HG03095 (cell line): ENCODE measurements around the gene ALKBH7.
"Not testable (repeated sequence)": the region's sequence is repeated elsewhere in the genome, so short reads cannot be mapped to it uniquely, and the experiment has no call there.

Source experiments
- ATAC-seq: cut with Tn5 transposase; IDR thresholded peaks from one replicate; pipeline ENCODE4 v1.9.1; 2021; ENCODE audit warnings: moderate library complexity; ENCODE audit not compliant: unreplicated experiment

The ALKBH7 gene, protein sequence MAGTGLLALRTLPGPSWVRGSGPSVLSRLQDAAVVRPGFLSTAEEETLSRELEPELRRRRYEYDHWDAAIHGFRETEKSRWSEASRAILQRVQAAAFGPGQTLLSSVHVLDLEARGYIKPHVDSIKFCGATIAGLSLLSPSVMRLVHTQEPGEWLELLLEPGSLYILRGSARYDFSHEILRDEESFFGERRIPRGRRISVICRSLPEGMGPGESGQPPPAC

DNA sequence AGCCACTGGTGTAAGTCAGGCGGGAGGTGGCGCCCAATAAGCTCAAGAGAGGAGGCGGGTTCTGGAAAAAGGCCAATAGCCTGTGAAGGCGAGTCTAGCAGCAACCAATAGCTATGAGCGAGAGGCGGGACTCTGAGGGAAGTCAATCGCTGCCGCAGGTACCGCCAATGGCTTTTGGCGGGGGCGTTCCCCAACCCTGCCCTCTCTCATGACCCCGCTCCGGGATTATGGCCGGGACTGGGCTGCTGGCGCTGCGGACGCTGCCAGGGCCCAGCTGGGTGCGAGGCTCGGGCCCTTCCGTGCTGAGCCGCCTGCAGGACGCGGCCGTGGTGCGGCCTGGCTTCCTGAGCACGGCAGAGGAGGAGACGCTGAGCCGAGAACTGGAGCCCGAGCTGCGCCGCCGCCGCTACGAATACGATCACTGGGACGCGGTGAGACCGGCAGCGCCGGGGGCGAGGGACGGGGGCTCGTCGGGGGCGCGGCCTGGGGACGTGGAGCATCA is at the start of gene ALKBH7:
TSS of gene ALKBH7 (plus strand) at position 201 of the 502 bp plus-strand sequence. CDS start at position 228, 27 bp downstream.
- ATAC-seq = peak; percentile 65

DNA sequence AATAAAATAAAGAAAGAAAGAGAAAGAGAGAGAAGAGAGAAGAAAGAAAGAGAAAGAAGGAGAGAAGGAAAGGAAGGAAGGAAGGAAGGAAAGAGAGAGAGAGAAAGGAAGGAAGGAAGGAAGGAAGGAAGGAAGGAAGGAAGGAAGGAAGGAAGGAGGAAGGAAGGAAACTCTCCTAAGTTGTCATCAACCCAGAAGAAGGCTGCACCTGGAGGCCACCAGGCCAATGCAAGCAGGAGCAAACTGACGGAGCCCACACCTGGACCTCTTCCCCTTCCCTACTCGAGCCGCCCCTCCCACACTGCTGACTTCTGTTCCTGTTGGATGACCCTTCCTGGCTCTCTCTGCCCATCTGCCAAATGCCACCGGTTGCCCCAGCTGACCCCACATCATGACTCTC is 47.8 kb upstream of the ALKBH7 start:
- ATAC-seq = no peak

DNA sequence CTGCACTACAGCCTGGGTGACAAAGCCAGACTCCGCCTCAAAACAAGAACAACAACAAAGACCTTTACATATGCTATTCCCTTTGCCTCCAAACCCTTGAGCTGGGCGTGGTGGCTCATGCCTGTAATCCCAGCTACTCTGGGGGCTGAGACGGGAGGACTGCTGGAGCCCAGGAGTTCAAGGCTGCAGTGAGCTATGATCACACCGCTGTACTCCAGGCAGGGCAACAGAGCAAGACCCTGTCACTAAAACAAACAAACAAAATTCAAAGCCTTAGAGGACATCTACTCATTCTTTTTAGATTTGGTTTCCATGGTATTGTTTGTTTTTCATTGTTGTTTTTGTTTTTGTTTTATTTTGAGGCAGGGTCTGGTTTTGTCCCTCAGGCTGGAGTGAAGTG is 47.0 kb upstream of the ALKBH7 start:
- no peak for ATAC-seq

DNA sequence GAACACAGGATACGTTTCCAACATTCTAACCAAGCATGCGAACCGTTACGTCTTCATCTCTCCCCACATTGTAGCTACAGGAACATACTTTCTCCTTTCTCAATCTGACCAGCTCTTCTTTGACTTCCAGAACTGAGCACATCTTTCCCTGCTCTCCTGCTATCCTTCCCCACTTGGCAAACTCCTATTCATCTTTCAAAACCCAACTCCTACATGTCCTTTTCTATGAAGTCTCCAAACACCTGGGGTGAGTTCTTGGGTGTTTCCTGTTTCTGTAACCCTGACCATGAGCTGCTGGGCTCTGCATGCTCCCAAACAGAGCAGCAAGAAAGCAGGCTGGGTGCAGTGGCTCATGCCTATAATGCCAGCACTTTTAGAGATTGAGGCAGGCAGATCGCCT is 45.8 kb upstream of the ALKBH7 start:
- ATAC-seq = no peak

DNA sequence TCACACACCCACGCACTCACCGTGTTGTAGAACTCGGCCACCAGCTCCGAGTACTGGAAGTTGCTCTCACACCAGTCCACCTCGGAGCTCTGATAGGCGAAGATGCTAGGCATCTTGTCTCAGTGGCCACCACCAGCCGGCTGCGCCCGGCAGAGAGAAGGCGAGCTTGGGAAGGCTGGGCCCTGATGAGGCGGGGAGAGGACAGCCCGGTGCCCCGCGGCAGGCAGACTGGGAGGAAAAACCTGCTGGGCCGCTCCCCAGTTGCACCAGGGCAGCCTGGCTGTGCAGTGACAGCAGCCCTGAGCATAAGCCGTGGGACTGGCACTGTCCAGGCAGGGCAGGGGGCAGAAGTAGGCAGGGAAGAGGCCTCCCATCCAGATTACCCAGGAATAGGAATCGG is 39.2 kb upstream of the ALKBH7 start, which contains the start of gene ACER1:
TSS of gene ACER1 (minus strand) at position 174 of the 400 bp plus-strand sequence. CDS start at position 113, 61 bp downstream.
- no peak for ATAC-seq

DNA sequence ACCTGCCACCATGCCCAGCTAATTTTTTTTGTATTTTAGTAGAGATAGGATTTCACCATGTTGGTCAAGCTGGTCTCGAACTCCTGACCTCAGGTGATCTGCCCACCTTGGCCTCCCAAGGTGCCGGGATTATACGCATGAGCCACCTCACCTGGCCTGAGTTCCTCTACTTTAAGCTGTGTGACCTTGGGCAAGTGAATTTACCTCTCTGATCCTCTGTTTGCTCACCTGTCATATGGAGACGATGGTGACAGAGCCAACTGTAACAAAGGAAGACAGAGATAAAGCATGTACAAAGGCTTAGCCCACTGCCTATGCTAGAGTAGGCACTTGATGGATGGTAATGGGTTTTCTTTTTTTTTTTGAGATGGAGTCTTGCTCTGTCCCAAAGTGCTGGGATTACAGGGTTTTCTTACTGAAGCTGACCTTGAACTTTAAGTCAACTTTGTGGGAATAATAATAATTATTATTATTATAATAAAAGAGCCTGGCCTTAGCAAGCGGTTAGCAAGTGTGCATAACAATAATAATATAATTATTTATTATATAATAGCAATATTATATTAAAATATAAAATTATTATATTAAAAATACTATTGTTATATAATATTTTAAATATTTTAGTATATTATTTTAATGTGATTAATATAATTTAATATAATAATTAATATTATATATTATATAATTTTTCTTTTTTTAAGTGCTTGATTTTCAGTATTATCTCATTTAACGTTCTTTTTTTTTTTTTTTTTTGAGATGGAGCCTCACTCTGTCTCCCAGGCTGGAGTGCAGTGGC is 37.9 kb upstream of the ALKBH7 start:
- ATAC-seq = no peak

DNA sequence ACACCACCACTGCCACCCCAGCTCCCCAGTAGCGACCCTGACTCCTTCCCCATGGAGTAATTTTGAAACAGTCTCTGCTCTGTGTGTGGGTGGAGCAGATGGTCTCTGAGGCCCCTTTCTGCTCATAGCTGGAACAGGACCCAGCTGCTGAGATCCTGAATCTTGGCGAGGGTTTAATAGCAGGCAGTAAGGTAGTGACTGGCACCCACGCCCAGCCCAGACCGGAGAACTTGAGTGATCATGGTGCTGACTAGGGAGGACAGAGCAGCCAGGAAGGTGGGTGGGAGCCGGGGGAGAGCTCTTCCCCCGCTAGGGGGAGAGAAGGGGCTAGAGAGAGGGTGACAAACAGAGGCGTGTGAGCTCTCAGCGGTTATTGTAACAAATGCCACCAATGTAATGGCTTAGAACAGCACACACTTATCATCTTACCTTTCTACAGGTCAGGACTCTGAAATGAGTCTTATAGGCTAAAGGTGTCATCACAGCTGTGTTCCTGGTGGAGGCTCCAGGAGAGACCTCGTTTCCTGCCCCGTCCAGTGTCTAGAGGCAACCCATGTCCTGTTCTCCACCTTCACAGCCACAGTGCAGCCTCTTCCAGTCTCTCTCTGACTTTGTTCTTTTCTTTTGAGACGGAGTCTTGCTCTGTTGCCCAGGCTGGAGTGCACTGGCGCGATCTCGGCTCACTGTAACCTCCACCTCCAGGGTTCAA is 31.9 kb upstream of the ALKBH7 start:
- no peak for ATAC-seq

DNA sequence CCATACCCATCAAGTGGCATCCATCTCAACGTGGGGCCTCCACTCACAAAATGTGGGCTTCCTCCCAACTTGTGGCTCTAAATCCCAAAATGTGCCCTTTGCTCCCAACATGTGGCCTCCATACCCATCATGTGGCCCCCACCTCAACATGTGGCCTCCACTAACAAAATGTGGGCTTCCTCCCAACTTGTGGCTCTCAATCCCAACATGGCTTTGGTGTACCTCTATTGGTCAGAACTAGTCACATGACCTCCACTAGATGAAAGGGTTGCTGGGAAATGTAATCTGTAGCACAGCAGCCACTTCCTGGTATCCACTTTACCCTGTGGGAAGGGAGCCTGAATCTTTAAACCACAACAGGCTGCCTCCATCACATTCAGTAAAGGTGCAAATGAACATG is 29.1 kb upstream of the ALKBH7 start:
- ATAC-seq = no peak

DNA sequence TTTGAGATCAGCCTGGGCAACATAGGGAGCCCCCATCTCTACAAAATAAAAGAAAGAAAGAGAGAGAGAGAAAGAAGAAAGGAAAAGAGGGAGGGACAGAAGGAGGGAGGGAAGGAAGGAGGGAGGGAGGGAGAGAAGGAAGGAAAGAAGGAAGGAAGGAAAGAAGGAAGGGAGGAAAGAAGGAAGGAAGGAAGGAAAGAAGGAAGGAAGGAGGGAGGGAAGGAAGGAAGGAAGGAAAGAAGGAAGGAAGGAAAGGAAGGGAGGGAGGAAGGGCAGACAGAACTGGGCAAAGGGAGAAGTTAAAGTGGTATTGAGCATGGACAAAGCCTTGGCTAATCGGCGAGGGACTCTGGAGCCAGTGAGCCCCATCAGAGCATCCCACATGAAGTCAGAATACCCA is 23.3 kb upstream of the ALKBH7 start:
- not testable (repeated sequence) for ATAC-seq

DNA sequence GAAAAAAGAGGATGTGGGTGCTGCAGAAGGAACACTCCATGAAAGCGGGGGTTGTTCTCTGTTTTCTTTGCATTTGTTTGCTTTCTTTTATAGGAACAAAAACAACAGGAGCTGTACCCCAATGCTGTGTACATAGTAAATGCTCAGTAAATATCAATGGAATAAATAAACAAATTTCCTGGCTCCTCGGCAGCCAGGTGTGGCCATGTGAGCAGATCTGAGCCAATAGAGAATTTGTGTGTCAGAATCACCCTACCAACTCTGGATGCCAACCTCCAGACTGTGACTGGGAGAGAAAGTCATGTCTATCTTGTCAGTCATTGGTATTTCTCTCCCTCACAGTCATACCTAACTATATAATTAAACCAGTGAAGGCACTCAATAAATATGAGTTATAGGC is 21.9 kb upstream of the ALKBH7 start:
- no peak for ATAC-seq

DNA sequence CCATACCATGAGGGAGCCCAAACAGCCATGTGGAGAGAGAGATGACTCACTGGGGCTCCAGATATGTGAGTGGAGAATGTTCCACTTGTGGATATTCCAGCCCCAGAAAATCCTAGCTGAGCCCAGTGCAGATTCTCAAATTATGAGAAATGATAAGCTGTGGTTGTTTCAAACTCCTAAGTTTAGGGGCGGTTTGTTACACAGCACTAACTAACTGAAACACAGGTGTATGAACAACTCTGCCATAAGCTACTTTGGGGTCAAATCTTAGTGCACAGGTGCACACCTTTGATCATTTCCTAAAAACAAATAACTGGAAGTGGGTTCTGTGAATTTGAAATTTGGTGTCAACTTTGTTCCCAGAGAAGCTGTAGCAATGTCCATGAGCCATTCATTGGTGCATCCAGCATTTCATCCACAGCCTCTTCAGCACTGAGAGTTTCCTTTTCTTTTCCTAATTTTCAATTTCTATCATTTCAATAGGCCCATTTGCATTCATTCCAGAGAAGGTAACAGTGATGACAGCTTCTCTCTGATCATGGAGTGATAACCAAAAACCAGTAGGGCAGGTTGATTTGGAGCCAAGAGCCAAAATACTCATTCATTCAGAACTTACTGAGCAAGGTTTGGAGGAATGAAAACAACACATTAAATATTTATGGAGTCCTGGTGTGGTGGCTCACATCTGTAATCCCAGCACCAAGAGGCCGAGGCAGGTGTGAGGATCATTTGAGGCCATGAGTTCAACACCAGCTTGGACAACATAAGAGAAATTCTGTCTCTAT is 20.0 kb upstream of the ALKBH7 start:
- no peak for ATAC-seq

DNA sequence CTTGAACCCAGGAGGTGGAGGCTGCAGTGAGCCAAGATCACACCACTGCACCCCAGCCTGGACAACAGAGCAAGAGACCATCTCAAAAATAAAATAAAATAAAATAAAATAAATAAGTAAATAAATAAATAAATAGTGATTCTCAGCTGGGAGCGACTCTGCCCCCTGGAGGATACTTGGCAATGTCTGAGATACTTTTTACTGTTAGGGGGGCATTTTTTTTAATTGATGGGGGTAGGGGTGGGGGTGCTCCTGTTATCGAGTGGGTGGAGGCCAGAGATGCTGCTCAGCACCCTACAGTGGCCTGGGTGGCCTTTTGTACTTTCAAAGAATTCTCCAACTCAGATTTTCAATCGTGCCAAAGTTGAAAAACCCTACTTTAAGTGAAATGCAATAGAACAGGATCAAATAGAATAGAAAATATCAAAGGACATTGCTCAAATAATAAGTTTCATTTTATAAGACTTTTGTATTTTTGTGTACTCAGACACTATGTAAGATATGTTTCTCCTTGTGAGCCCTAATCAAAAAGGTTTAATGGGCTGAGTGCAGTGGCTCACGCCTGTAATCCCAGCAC is 18.4 kb upstream of the ALKBH7 start:
- ATAC-seq = no peak

DNA sequence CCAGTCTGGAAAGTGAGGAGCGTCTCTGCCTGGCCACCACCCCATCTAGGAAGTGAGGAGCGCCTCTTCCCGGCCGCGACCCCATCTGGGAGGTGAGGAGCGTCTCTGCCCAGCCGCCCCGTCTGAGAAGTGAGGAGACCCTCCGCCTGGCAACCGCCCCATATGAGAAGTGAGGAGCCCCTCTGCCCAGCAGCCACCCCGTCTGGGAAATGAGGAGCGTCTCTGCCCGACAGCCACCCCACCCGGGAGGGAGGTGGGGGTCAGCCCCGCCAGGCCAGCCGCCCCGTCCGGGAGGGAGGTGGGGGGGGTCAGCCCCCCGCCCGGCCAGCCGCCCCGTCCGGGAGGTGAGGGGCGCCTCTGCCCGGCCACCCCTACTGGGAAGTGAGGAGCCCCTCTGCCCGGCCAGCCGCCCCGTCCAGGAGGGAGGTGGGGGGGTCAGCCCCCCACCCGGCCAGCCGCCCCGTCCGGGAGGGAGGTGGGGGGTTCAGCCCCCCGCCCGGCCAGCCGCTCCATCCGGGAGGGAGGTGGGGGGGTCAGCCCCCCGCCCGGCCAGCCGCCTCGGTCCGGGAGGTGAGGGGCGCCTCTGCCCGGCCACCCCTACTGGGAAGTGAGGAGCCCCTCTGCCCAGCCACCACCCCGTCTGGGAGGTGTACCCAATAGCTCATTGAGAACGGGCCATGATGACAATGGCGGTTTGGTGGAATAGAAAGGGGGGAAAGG is 17.1 kb upstream of the ALKBH7 start:
- not testable (repeated sequence) for ATAC-seq

DNA sequence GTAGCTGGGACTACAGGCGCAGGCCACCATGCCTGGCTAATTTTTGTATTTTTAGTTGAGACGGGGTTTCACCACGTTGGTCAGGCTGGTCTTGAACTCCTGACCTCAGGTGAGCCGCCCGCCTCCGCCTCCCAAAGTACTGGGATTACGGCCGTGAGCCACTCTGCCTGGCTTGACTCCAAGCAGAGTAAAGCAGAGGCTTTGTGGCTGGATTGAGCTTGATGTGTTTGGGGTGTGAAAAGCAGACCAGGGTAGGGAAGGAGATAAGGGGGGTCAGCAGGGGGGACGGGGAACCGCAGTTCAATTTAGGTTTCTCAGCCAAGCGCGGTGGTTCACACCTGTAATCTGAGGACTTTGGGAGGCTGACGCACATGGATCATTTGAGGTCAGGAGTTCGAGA is 15.4 kb upstream of the ALKBH7 start:
- ATAC-seq = no peak

DNA sequence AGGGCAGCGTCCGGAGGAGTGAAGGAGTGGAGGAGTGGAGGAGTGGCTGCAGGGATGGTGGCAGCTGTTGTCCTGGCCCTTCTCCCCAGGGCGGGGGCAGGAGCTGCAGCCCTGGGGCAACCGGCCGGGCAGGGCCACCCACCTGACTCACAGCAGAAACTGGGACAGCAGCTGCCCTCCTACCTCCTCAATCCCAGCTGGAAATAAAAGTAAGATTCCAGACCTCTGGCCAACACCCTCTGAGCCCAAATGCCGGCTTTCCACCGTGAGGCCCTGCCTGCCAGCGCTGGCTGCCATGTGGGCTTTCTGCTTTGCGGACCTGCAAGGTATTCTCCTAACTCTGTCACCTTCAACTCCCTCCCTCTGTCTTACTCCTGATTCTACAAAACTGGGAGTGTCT is 14.6 kb upstream of the ALKBH7 start:
- ATAC-seq = no peak

DNA sequence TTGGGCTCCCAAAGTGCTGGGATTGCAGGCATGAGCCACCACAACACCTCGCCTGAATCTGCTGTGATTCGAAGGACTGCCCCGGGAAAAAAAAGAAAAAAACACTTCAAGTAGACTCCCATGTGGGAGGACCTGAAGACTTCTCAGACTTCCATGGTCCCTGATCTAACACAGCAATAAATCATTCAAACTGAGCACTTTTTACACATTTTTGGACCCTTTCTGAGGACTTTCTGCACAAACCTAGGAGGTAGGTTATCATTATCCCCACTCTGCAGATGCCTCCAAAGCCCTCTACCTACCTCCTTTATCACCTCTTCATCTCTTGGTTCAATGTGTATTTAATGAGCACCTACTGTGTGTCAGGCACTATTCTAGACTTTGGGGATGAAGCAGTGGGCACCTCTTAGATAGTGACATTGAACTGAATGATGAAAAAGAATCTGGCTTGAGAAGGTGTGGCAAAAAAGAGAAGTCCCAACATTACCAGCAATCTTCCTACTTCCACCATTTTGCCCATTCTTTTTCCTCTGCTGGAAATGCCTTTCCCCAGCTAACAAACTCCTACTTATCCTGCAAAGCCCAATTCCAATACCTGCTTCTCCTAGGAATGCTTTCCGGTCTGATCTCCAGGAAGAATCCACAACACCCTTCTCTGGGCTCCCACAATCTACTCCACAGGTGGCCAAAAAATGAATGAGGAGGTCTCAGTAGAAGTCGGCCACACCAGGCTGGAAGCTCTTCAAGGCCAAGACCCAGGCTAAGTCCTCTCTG is 12.8 kb upstream of the ALKBH7 start:
- ATAC-seq = no peak

DNA sequence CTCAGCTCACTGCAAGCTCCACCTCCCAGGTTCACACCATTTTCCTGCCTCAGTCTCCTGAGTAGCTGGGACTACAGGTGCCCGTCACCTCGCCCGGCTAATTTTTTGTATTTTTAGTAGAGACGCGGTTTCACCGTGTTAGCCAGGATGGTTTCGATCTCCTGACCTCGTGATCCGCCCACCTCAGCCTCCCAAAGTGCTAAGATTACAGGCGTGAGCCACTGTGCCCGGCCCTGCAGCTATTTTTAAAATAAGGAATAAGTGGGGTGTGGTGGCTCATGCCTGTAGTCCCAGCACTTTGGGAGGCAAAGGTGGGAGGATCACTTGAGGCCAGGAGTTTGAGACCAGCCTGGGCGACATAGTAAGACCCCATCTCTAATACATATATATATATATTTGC is 12.1 kb upstream of the ALKBH7 start:
- not testable (repeated sequence) for ATAC-seq

DNA sequence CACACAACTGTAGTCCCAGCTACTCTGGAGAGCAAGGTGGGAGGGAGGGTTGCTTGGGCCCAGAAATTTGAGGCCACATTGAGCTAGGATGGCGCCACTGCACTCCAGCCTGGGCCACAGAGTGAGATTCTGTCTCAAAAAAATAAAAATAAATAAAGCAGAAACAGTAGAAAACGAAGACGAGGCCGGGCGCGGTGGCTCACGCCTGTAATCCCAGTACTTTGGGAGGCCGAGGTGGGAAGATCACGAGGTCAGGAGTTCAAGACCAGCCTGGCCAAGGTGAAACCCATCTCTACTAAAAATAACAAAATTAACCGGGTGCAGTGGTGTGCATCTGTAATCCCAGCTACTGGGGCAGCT is 11.8 kb upstream of the ALKBH7 start:
- not testable (repeated sequence) for ATAC-seq

DNA sequence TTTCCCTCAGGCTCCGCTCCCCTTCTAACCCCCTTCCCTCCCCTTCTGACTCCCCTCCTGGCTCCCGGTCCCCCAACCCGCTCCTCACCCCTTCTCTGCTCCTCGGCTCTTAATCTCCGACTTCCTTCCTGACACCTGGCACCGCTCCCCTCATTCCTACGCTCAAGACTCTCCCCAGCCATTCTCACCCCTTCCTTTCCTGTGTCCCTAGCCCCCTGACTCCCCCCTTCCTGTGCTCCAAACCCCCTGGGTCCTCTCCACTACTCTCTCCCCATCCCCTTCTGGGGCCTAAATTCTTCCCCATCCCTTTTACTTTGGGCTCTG is 10.6 kb upstream of the ALKBH7 start:
- ATAC-seq = no peak
